ENCODE measurements around the gene ABHD1. TPM values are rescaled to one million over a fixed set of nuclear protein-coding genes. Genes with fewer than 3 reads are reported as not detected.

Gene ABHD1
- total and polyA plus RNA-seq, 4 donors, result 0.09 to 2.0 (median 0.61) TPM

DNA sequence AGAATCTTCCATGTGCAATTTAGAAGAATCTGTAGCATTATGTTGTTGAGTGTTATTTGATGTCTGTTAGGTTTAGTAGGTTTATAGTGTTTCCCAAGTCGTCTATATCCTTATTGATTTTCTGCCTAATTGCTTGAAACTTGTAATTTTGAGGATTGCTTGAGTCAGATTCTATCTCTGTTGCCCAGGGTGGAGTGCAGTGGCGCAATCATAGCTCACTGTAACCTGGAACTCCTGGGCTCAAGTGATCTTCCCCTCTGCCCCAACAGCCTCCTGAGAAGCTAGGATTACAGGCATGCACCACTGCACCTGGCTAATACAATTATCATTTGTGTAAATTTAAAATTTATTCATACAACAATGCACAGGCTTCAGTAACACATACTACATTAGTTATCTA lies 22.1 kb downstream of the ABHD1 start (continued):
- TF ChIP-seq EGR1 (IDR thresholded peaks at IDR 0.05; ENCODE audit: low read depth in 2 of 2), result no peak
- no peak for TF ChIP-seq RXRA (IDR thresholded peaks at IDR 0.05)

DNA sequence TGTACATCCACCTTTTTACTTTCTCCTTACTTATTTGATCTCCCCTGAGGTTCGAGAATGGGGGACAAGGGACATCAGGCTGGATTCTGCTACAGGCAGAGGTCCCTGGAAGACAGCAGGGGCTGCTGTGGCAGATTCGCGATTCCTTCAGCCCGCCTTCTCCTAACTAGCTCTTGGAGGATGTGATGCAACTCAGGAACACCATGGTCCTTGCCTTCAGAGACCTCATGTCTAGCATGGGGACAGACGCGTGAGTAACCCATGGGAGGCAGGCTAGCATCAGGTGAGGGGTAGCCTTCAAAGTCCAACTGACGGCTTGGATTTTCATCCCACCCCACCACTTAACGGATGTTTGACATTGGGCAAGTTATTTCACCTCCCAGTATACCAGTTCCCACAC lies 24.3 kb downstream of the ABHD1 start:
- H3K4me3 ChIP-seq (ENCODE audit: low read depth in 1 of 3, low read length in 3 of 3), result no peak overlapping the region
- WGBS, result 92% methylated on average over 8 of the region's 8 CpGs
- H3K9ac ChIP-seq (ENCODE audit: low read depth in 1 of 2, low read length in 2 of 2), result no peak overlapping the region
- peaks cover 0 to 2% (median 0%) of the 10 kb centered on the region in 4 donors for H3K27me3 ChIP-seq (ENCODE audit: control insufficient read depth in 4 of 4, insufficient read depth in 4 of 4, low read length in 3 of 4)
- H3K36me3 ChIP-seq (ENCODE audit: control insufficient read depth in 4 of 4, insufficient read depth in 3 of 4, low read depth in 1 of 4, low read length in 3 of 4), result no peaks in the 10 kb centered on the region
- no peaks in the 10 kb centered on the region for H3K4me1 ChIP-seq (ENCODE audit: control insufficient read depth in 4 of 4, insufficient read depth in 4 of 4, low read length in 3 of 4)
- H3K9me3 ChIP-seq (ENCODE audit: control insufficient read depth in 4 of 4, low read length in 3 of 4), result no peaks in the 10 kb centered on the region
- H3K27ac ChIP-seq (ENCODE audit: low read depth in 1 of 2, low read length in 2 of 2), result no peak overlapping the region
- no peak for TF ChIP-seq FOXA2 (IDR thresholded peaks at IDR 0.05)
- no peak for TF ChIP-seq HNF4A (conservative IDR thresholded peaks at IDR 0.05)
- TF ChIP-seq, protein P1, sequence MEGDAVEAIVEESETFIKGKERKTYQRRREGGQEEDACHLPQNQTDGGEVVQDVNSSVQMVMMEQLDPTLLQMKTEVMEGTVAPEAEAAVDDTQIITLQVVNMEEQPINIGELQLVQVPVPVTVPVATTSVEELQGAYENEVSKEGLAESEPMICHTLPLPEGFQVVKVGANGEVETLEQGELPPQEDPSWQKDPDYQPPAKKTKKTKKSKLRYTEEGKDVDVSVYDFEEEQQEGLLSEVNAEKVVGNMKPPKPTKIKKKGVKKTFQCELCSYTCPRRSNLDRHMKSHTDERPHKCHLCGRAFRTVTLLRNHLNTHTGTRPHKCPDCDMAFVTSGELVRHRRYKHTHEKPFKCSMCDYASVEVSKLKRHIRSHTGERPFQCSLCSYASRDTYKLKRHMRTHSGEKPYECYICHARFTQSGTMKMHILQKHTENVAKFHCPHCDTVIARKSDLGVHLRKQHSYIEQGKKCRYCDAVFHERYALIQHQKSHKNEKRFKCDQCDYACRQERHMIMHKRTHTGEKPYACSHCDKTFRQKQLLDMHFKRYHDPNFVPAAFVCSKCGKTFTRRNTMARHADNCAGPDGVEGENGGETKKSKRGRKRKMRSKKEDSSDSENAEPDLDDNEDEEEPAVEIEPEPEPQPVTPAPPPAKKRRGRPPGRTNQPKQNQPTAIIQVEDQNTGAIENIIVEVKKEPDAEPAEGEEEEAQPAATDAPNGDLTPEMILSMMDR (IDR thresholded peaks at IDR 0.05; ENCODE audit: low read depth, low read length, missing input control), result no peak
- no peak for TF ChIP-seq NR2F2 (IDR thresholded peaks at IDR 0.05)
- TF ChIP-seq EGR1 (IDR thresholded peaks at IDR 0.05; ENCODE audit: low read depth in 2 of 2), result no peak
- no peak for TF ChIP-seq JUND (IDR thresholded peaks at IDR 0.05)
- TF ChIP-seq RXRA (IDR thresholded peaks at IDR 0.05), result no peak
- no peak for TF ChIP-seq YY1 (IDR thresholded peaks at IDR 0.05)
- no peak for DNase-seq (ENCODE audit: low spot score)

DNA sequence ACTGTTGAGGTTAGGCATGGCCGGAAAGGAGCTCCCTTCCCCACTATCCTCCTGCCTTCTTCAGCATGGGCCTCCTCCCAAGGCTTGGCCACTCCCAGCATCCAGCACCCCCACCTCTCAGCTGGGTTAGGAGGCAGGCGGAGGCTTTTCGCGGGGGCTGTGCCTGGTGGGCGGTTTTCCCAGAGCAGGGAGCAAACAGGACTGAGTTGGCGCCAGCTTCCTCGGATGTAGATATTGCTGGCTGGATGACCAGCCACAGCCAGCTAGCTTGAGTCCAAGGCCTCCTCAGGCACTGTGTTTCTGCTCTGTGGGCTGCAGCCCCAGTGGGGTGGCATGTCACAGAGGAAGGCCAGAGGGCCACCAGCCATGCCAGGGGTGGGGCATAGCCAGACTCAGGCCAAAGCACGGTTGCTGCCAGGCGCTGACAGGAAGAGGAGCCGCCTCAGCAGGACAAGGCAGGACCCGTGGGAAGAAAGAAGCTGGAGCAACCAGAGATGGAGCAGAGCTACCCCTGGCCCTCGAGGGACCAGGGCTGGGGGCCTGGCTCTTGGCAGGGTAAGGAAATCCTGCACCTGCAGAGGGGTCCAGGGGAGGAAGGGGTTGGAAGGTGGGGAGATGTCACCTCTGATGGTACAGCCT lies 25.3 kb downstream of the ABHD1 start, which contains the start of gene TCF23:
TSS of gene TCF23 (plus strand) at position 204 of the 639 bp plus-strand sequence. CDS start at position 334, 130 bp downstream.
- WGBS, result 81% methylated on average over 12 of the region's 12 CpGs
- TF ChIP-seq HNF4G (IDR thresholded peaks at IDR 0.05) (no peak), GABPA (IDR thresholded peaks at IDR 0.05 in 1 of 2, conservative IDR thresholded peaks at IDR 0.05 in 1 of 2) (no peak), RAD21 (IDR thresholded peaks at IDR 0.05) (no peak), YY1 (IDR thresholded peaks at IDR 0.05) (no peak)
- TF ChIP-seq, protein P2, sequence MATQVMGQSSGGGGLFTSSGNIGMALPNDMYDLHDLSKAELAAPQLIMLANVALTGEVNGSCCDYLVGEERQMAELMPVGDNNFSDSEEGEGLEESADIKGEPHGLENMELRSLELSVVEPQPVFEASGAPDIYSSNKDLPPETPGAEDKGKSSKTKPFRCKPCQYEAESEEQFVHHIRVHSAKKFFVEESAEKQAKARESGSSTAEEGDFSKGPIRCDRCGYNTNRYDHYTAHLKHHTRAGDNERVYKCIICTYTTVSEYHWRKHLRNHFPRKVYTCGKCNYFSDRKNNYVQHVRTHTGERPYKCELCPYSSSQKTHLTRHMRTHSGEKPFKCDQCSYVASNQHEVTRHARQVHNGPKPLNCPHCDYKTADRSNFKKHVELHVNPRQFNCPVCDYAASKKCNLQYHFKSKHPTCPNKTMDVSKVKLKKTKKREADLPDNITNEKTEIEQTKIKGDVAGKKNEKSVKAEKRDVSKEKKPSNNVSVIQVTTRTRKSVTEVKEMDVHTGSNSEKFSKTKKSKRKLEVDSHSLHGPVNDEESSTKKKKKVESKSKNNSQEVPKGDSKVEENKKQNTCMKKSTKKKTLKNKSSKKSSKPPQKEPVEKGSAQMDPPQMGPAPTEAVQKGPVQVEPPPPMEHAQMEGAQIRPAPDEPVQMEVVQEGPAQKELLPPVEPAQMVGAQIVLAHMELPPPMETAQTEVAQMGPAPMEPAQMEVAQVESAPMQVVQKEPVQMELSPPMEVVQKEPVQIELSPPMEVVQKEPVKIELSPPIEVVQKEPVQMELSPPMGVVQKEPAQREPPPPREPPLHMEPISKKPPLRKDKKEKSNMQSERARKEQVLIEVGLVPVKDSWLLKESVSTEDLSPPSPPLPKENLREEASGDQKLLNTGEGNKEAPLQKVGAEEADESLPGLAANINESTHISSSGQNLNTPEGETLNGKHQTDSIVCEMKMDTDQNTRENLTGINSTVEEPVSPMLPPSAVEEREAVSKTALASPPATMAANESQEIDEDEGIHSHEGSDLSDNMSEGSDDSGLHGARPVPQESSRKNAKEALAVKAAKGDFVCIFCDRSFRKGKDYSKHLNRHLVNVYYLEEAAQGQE (IDR thresholded peaks at IDR 0.05), result no peak
- TF ChIP-seq, protein P3, sequence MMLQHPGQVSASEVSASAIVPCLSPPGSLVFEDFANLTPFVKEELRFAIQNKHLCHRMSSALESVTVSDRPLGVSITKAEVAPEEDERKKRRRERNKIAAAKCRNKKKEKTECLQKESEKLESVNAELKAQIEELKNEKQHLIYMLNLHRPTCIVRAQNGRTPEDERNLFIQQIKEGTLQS (IDR thresholded peaks at IDR 0.05), result no peak
- TF ChIP-seq, protein P4, sequence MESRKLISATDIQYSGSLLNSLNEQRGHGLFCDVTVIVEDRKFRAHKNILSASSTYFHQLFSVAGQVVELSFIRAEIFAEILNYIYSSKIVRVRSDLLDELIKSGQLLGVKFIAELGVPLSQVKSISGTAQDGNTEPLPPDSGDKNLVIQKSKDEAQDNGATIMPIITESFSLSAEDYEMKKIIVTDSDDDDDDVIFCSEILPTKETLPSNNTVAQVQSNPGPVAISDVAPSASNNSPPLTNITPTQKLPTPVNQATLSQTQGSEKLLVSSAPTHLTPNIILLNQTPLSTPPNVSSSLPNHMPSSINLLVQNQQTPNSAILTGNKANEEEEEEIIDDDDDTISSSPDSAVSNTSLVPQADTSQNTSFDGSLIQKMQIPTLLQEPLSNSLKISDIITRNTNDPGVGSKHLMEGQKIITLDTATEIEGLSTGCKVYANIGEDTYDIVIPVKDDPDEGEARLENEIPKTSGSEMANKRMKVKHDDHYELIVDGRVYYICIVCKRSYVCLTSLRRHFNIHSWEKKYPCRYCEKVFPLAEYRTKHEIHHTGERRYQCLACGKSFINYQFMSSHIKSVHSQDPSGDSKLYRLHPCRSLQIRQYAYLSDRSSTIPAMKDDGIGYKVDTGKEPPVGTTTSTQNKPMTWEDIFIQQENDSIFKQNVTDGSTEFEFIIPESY (IDR thresholded peaks at IDR 0.05), result no peak
- Histone ChIP-seq H3K27ac (ENCODE audit: low read depth in 1 of 2, low read length in 2 of 2) (no peak within 1 kb of the TSS), H3K4me1 (ENCODE audit: control insufficient read depth in 4 of 4, insufficient read depth in 4 of 4, low read length in 3 of 4) (no peaks in the 10 kb centered on the region), H3K9ac (ENCODE audit: low read depth in 1 of 2, low read length in 2 of 2) (no peak within 1 kb of the TSS), H3K9me3 (ENCODE audit: control insufficient read depth in 4 of 4, low read length in 3 of 4) (no peaks in the 10 kb centered on the region), H3K4me3 (ENCODE audit: low read depth in 1 of 3, low read length in 3 of 3) (no peak within 1 kb of the TSS), H3K36me3 (ENCODE audit: control insufficient read depth in 4 of 4, insufficient read depth in 3 of 4, low read depth in 1 of 4, low read length in 3 of 4) (no peaks in the 10 kb centered on the region), H3K27me3 (ENCODE audit: control insufficient read depth in 4 of 4, insufficient read depth in 4 of 4, low read length in 3 of 4) (no peaks in the 10 kb centered on the region)
- DNase-seq (ENCODE audit: low spot score), result no peak
